T-cell (primary cell): Measurements from ENCODE around the gene MGAT5. TPM values are rescaled to one million over a fixed set of nuclear protein-coding genes. Genes with fewer than 3 reads are reported as not detected.
A peak's percentile ranks its signal among the peaks of the same experiment; 100 is the strongest.

ENCODE experiments used
- ATAC-seq, 4 experiments: fragments of 200-7000 bp in 3 of 4; fragments of 150-1000 bp in 1 of 4; cut with Tn5 transposase; replicated peaks in 1 of 4; 1 replicate in 3 of 4; 2 replicates in 1 of 4; pipeline ENCODE4 v1.10.0; 2021; ENCODE audit warnings: moderate library complexity in 3 of 4, mild to moderate bottlenecking in 2 of 4, moderate number of reproducible peaks in 1 of 4
- CTCF ChIA-PET, 2 donors: fragments of 300-600 bp; sonication (Branson Sonifier 250); formaldehyde crosslinking; loops; one replicate each; lab custom pipeline; 2022; ENCODE audit warnings: antibody characterized with exemption in 2 of 2; lab: Charles Lee
- POLR2A ChIA-PET, 2 donors: fragments of 300-600 bp; sonication (Branson Sonifier 250); formaldehyde crosslinking; loops; one replicate each; lab custom pipeline; 2022; ENCODE audit warnings: antibody characterized with exemption in 2 of 2; lab: Charles Lee
- DNase-seq, 35 experiments: peaks; one replicate each; pipeline versions ENCODE4 v3.0.0 to v3.0.0-alpha.2; 2013 to 2023
- H3K27ac ChIP-seq: one replicate; pipeline ENCODE4 v1.5.1; 2013; ENCODE audit warnings: low read length
- H3K27me3 ChIP-seq, 2 experiments: replicated peaks in 1 of 2; 1 replicate in 1 of 2; 2 replicates in 1 of 2; pipeline versions ENCODE4 v1.6.1 to v1.7.0; 2013; ENCODE audit warnings: low read length in 1 of 2, mixed read lengths in 1 of 2; ENCODE audit not compliant: control insufficient read depth in 2 of 2, insufficient read depth in 2 of 2; ENCODE audit errors: extremely low read depth in 1 of 2
- H3K36me3 ChIP-seq, 2 donors: 1 replicate in 1 of 2; 2 replicates in 1 of 2; pipeline versions ENCODE4 v1.6.1 to v1.7.0; 2013; ENCODE audit warnings: low read length in 1 of 2; ENCODE audit not compliant: control insufficient read depth in 2 of 2, insufficient read depth in 1 of 2; ENCODE audit errors: extremely low read depth in 1 of 2
- H3K4me1 ChIP-seq, 2 experiments: 1 replicate in 1 of 2; 2 replicates in 1 of 2; pipeline versions ENCODE4 v1.6.1 to v1.7.0; 2013; ENCODE audit warnings: low read length in 2 of 2, mixed read lengths in 1 of 2; ENCODE audit not compliant: insufficient read depth in 2 of 2, control insufficient read depth in 1 of 2; ENCODE audit errors: extremely low read depth in 1 of 2
- H3K4me3 ChIP-seq, 2 donors: 1 replicate in 1 of 2; 2 replicates in 1 of 2; pipeline versions ENCODE4 v1.5.1 to v1.7.0; 2013; ENCODE audit warnings: mild to moderate bottlenecking in 2 of 2, low read length in 1 of 2, moderate library complexity in 1 of 2; ENCODE audit not compliant: control insufficient read depth in 1 of 2; ENCODE audit errors: extremely low read depth in 1 of 2
- H3K9me3 ChIP-seq: 2 replicates; pipeline ENCODE4 v1.7.0; 2013
- H3K27ac Mint-ChIP-seq, 2 donors: one replicate each; pipeline ENCODE4 v1.8.0; 2020 to 2021; ENCODE audit warnings: mild to moderate bottlenecking in 2 of 2, mixed read lengths in 2 of 2
- H3K27me3 Mint-ChIP-seq, 2 donors: one replicate each; pipeline ENCODE4 v1.8.0; 2021 to 2022; ENCODE audit warnings: mixed read lengths in 2 of 2
- H3K36me3 Mint-ChIP-seq: one replicate; pipeline ENCODE4 v1.8.0; 2021; ENCODE audit warnings: mixed read lengths
- H3K4me1 Mint-ChIP-seq, 3 donors: one replicate each; pipeline ENCODE4 v1.8.0; 2020 to 2022; ENCODE audit warnings: mixed read lengths in 3 of 3, mild to moderate bottlenecking in 1 of 3
- H3K4me3 Mint-ChIP-seq, 3 donors: one replicate each; pipeline ENCODE4 v1.8.0; 2020 to 2022; ENCODE audit warnings: mild to moderate bottlenecking in 3 of 3, mixed read lengths in 3 of 3, moderate library complexity in 3 of 3
- H3K9me3 Mint-ChIP-seq, 3 donors: one replicate each; pipeline ENCODE4 v1.8.0; 2020 to 2022; ENCODE audit warnings: mixed read lengths in 3 of 3
- WGBS: methylation state at CpG from one replicate; pipeline ENCODE4 v1.1.5; 2013; ENCODE audit warnings: missing lambda C conversion rate; ENCODE audit not compliant: insufficient coverage; 5-methylcytosine and 5-hydroxymethylcytosine counted together
- total RNA-seq, 35 experiments: library from RNA in 6 of 35; stranded (reverse) in 6 of 35; fragments of 120-200 nt in 1 of 35; gene quantifications; one replicate each; pipeline versions ENCODE4 v1.2.1 to v1.2.4 and lab custom pipeline; 2013 to 2026

MGAT5 gene
- total RNA-seq, 5 donors from 2014 or later (not counting 1 experiment from before 2014, with no cell fraction given): 61.1 to 94.9 (median 81.8) TPM

GRCh38 chr2:134319596-134320254 is 65.9 kb downstream of the MGAT5 start:
- peaks cover 33% of the 10 kb centered on the region for H3K36me3 Mint-ChIP-seq
- no peak overlapping the region for H3K27ac ChIP-seq
- ATAC-seq (peak in 3 of 4 experiments; percentile 33 to 63 (median 34)), DNase-seq (peak in 1 of 35 experiments; percentile 11)
- peak overlapping the region; percentile 86 to 88 for H3K27ac Mint-ChIP-seq
- peaks cover 4 to 20% of the 10 kb centered on the region in 2 donors for H3K36me3 ChIP-seq
- H3K9me3 ChIP-seq: no peaks in the 10 kb centered on the region
- peak overlapping the region in 1 of 3 donors; percentile 60 for H3K4me3 Mint-ChIP-seq
- H3K9me3 Mint-ChIP-seq: no peaks in the 10 kb centered on the region
- ChIA-PET CTCF (interaction anchor here in 1 of 2 donors (0.6 kb wide), 1 partner anchor 199 kb away, joined by 3 read pairs; no protein-coding TSS in a partner anchor), POLR2A (interaction anchor here (0.6 to 1.0 kb wide), 3 partner anchors 11 to 351 kb away, joined by 3 to 4 read pairs (median 4); no protein-coding TSS in a partner anchor)
- no peak overlapping the region for H3K4me3 ChIP-seq
- H3K4me1 Mint-ChIP-seq: peaks cover 75 to 94% (median 77%) of the 10 kb centered on the region in 3 donors
- H3K27me3 Mint-ChIP-seq: no peaks in the 10 kb centered on the region
- H3K4me1 ChIP-seq: peaks cover 29 to 55% of the 10 kb centered on the region in 2 experiments
- 0% methylated on average over 1 of the region's 2 CpGs for WGBS
- H3K27me3 ChIP-seq: no peaks in the 10 kb centered on the region

GRCh38 chr2:134320930-134321329 is 67.1 kb downstream of the MGAT5 start:
- Histone ChIP-seq H3K4me1 (peaks cover 29 to 65% of the 10 kb centered on the region in 2 experiments), H3K27ac (peak overlapping the region; percentile 7)
- ATAC-seq: peak; percentile 67 to 85 (median 80)

GRCh38 chr2:134323777-134324176 is 69.9 kb downstream of the MGAT5 start:
- Histone ChIP-seq H3K4me3 (no peak overlapping the region), H3K36me3 (peaks cover 0 to 7% of the 10 kb centered on the region in 2 donors), H3K27me3 (no peaks in the 10 kb centered on the region), H3K27ac (no peak overlapping the region), H3K9me3 (no peaks in the 10 kb centered on the region), H3K4me1 (peaks cover 26 to 68% of the 10 kb centered on the region in 2 experiments)
- ChIA-PET CTCF (interaction anchor here in 1 of 2 donors (1.0 to 1.8 kb wide), 2 partner anchors 88 to 205 kb away, joined by 3 to 4 read pairs; no protein-coding TSS in a partner anchor), POLR2A (interaction anchor here in 1 of 2 donors (0.6 kb wide), 1 partner anchor 48 kb away, joined by 8 read pairs; no protein-coding TSS in a partner anchor)
- Mint-ChIP-seq H3K9me3 (no peaks in the 10 kb centered on the region), H3K27me3 (no peaks in the 10 kb centered on the region), H3K27ac (peak overlapping the region in 1 of 2 donors; percentile 74), H3K4me1 (peaks cover 74 to 96% (median 89%) of the 10 kb centered on the region in 3 donors), H3K36me3 (peaks cover 36% of the 10 kb centered on the region), H3K4me3 (no peak overlapping the region)
- no peak for DNase-seq
- no peak for ATAC-seq
- no CpG with 5 or more reads among the region's 1 CpG for WGBS

More at GRCh38 chr2:134320930-134321329, 67.1 kb downstream of the MGAT5 start:
- H3K4me3 Mint-ChIP-seq: peak overlapping the region in 2 of 3 donors; percentile 10 to 60
- 40% methylated on average over 1 of the region's 3 CpGs for WGBS
- Histone ChIP-seq H3K27me3 (no peaks in the 10 kb centered on the region), H3K9me3 (no peaks in the 10 kb centered on the region), H3K36me3 (peaks cover 4 to 20% of the 10 kb centered on the region in 2 donors), H3K4me3 (peak overlapping the region in 1 of 2 donors; percentile 33)
- no peaks in the 10 kb centered on the region for H3K9me3 Mint-ChIP-seq
- ChIA-PET CTCF (no interaction called here), POLR2A (interaction anchor here in 1 of 2 donors (0.6 kb wide), 1 partner anchor 166 kb away, joined by 3 read pairs; no protein-coding TSS in a partner anchor)
- H3K36me3 Mint-ChIP-seq: peaks cover 37% of the 10 kb centered on the region
- H3K4me1 Mint-ChIP-seq: peaks cover 81 to 97% (median 88%) of the 10 kb centered on the region in 3 donors
- DNase-seq: peak in 28 of 35 experiments; percentile 5 to 50 (median 22)
- no peaks in the 10 kb centered on the region for H3K27me3 Mint-ChIP-seq
- peak overlapping the region; percentile 84 to 86 for H3K27ac Mint-ChIP-seq

- no peak for ATAC-seq
- Mint-ChIP-seq H3K9me3 (no peaks in the 10 kb centered on the region), H3K4me3 (no peak overlapping the region), H3K4me1 (peaks cover 68 to 92% (median 83%) of the 10 kb centered on the region in 3 donors), H3K27me3 (no peaks in the 10 kb centered on the region), H3K36me3 (peaks cover 36% of the 10 kb centered on the region), H3K27ac (peak overlapping the region in 1 of 2 donors; percentile 59)
- peak overlapping the region; percentile 3 for H3K27ac ChIP-seq
- ChIA-PET CTCF (interaction anchor here in 1 of 2 donors (1.0 to 1.8 kb wide), 2 partner anchors 88 to 206 kb away, joined by 3 to 4 read pairs; no protein-coding TSS in a partner anchor), POLR2A (no interaction called here)
- DNase-seq: no peak
- no peaks in the 10 kb centered on the region for H3K9me3 ChIP-seq
- H3K36me3 ChIP-seq: peaks cover 0 to 4% of the 10 kb centered on the region in 2 donors
- H3K4me1 ChIP-seq: peaks cover 23 to 63% of the 10 kb centered on the region in 2 experiments
- no CpG with 5 or more reads among the region's 4 CpGs for WGBS
- H3K27me3 ChIP-seq: no peaks in the 10 kb centered on the region
- no peak overlapping the region for H3K4me3 ChIP-seq
Measured at GRCh38 chr2:134324430-134324829, 70.6 kb downstream of the MGAT5 start.

- Mint-ChIP-seq H3K36me3 (peaks cover 40% of the 10 kb centered on the region), H3K4me1 (peaks cover 62 to 89% (median 78%) of the 10 kb centered on the region in 3 donors), H3K9me3 (no peaks in the 10 kb centered on the region), H3K27ac (peak overlapping the region; percentile 30 to 74), H3K4me3 (no peak overlapping the region), H3K27me3 (no peaks in the 10 kb centered on the region)
- Histone ChIP-seq H3K27ac (peak overlapping the region; percentile 15), H3K4me1 (peaks cover 18 to 58% of the 10 kb centered on the region in 2 experiments), H3K27me3 (no peaks in the 10 kb centered on the region), H3K9me3 (no peaks in the 10 kb centered on the region), H3K36me3 (peaks cover 3 to 4% of the 10 kb centered on the region in 2 donors), H3K4me3 (no peak overlapping the region)
- WGBS: no CpG with 5 or more reads among the region's 1 CpG
- ATAC-seq: peak; percentile 7 to 51 (median 31)
- CTCF ChIA-PET: interaction anchor here in 1 of 2 donors (1.0 kb wide), 1 partner anchor 206 kb away, joined by 3 read pairs; no protein-coding TSS in a partner anchor
- DNase-seq: peak in 1 of 35 experiments; percentile 40
- POLR2A ChIA-PET: no interaction called here
Measured at GRCh38 chr2:134324947-134325346, 71.1 kb downstream of the MGAT5 start.

GRCh38 chr2:134325696-134326095 is 71.8 kb downstream of the MGAT5 start:
- H3K9me3 ChIP-seq: no peaks in the 10 kb centered on the region
- Mint-ChIP-seq H3K27me3 (no peaks in the 10 kb centered on the region), H3K9me3 (no peaks in the 10 kb centered on the region), H3K36me3 (peaks cover 44% of the 10 kb centered on the region), H3K4me1 (peaks cover 55 to 82% (median 70%) of the 10 kb centered on the region in 3 donors), H3K27ac (peak overlapping the region in 1 of 2 donors; percentile 82), H3K4me3 (no peak overlapping the region)
- no peak for DNase-seq
- H3K36me3 ChIP-seq: peaks cover 3 to 4% of the 10 kb centered on the region in 2 donors
- no peak for ATAC-seq
- H3K4me3 ChIP-seq: no peak overlapping the region
- ChIA-PET POLR2A (no interaction called here), CTCF (interaction anchor here in 1 of 2 donors (0.9 kb wide), 1 partner anchor 9 kb away, joined by 3 read pairs; no protein-coding TSS in a partner anchor)
- H3K27ac ChIP-seq: peak overlapping the region; percentile 15
- peaks cover 11 to 51% of the 10 kb centered on the region in 2 experiments for H3K4me1 ChIP-seq
- no CpG with 5 or more reads among the region's 1 CpG for WGBS
- H3K27me3 ChIP-seq: no peaks in the 10 kb centered on the region
